ENCODE measurements around the gene GARRE1.

GRCh38 chr19:34278783-34279182 lies 24.4 kb downstream of the GARRE1 start:
- no peak for TF ChIP-seq POLR2A (IDR thresholded peaks at IDR 0.05)
- TF ChIP-seq CTCF (IDR thresholded peaks at IDR 0.05) = no peak
- TF ChIP-seq POLR2AphosphoS5 (IDR thresholded peaks at IDR 0.05) = no peak
- TF ChIP-seq EP300 (IDR thresholded peaks at IDR 0.05; ENCODE audit: low read depth) = no peak

Measured in transverse colon (tissue), 4 donors.